WTC11 (cell line): ENCODE data around the gene TRPM4. TPM values are rescaled to one million over a fixed set of nuclear protein-coding genes. Genes with fewer than 3 reads are reported as not detected.
A peak's percentile ranks its signal among the peaks of the same experiment; 100 is the strongest.

Experiments used
- ATAC-seq: fragments of 200-7000 bp; cut with Tn5 transposase; 2 replicates; pipeline ENCODE4 v1.10.0; 2021; ENCODE audit warnings: mild to moderate bottlenecking, moderate library complexity
- CTCF ChIA-PET: fragments of 300-600 bp; sonication (Branson Sonifier 250); formaldehyde crosslinking; loops from one replicate; lab custom pipeline; 2021; ENCODE audit warnings: antibody characterized with exemption; lab: Charles Lee
- POLR2A ChIA-PET: fragments of 350-600 bp; sonication (Branson Sonifier 250); formaldehyde crosslinking; loops from one replicate; lab custom pipeline; 2021; ENCODE audit warnings: antibody characterized with exemption; lab: Charles Lee
- DNase-seq: peaks from one replicate; pipeline ENCODE4 v3.0.0; 2021; ENCODE audit warnings: low spot score
- H3K27ac Mint-ChIP-seq: 2 replicates; pipeline ENCODE4 v1.8.0; 2021; ENCODE audit warnings: mixed read lengths
- H3K27me3 Mint-ChIP-seq: 2 replicates; pipeline ENCODE4 v1.8.0; 2021; ENCODE audit warnings: low read depth, mild to moderate bottlenecking, moderate library complexity, mixed read lengths
- H3K36me3 Mint-ChIP-seq: 2 replicates; pipeline ENCODE4 v1.8.0; 2021; ENCODE audit warnings: mixed read lengths
- H3K4me1 Mint-ChIP-seq: 2 replicates; pipeline ENCODE4 v1.8.0; 2022; ENCODE audit warnings: mixed read lengths
- H3K4me3 Mint-ChIP-seq: 2 replicates; pipeline ENCODE4 v1.8.0; 2021; ENCODE audit warnings: mild to moderate bottlenecking, moderate library complexity, mixed read lengths
- H3K9me3 Mint-ChIP-seq: 2 replicates; pipeline ENCODE4 v1.8.0; 2021; ENCODE audit warnings: mixed read lengths
- E2F1 ChIP-seq: sonication (generic); formaldehyde crosslinking; IDR thresholded peaks from 2 replicates; pipeline ENCODE4 v1.8.0; 2022; ENCODE audit warnings: mild to moderate bottlenecking, missing genetic modification reagents
- GRHL2 ChIP-seq: fragments of 250-450 bp; sonication (Bioruptor Pico); IDR thresholded peaks from 2 replicates; pipeline ENCODE4 v1.8.0; 2022; ENCODE audit warnings: mild to moderate bottlenecking, moderate library complexity; ENCODE audit not compliant: insufficient replicate concordance, severe bottlenecking
- PRRX2 ChIP-seq: fragments of 250-450 bp; sonication (Bioruptor Pico); IDR thresholded peaks from 2 replicates; pipeline ENCODE4 v1.8.0; 2021; ENCODE audit warnings: mild to moderate bottlenecking
- SOX15 ChIP-seq: fragments of 250-450 bp; sonication (Bioruptor Pico); IDR thresholded peaks from 2 replicates; pipeline ENCODE4 v1.9.0; 2021; ENCODE audit warnings: mild to moderate bottlenecking
- ZBTB21 ChIP-seq: sonication (generic); formaldehyde crosslinking; IDR thresholded peaks from 2 replicates; pipeline ENCODE4 v1.8.1; 2023; ENCODE audit warnings: mild to moderate bottlenecking, missing genetic modification reagents, borderline replicate concordance
- ZBTB43 ChIP-seq: sonication (generic); formaldehyde crosslinking; IDR thresholded peaks from 2 replicates; pipeline ENCODE4 v1.8.1; 2023; ENCODE audit warnings: mild to moderate bottlenecking, missing genetic modification reagents
- ZNF263 ChIP-seq: sonication (generic); formaldehyde crosslinking; IDR thresholded peaks from 2 replicates; pipeline ENCODE4 v1.8.1; 2022; ENCODE audit warnings: low read depth, mild to moderate bottlenecking, moderate library complexity, missing genetic modification reagents
- total RNA-seq: library from RNA; stranded (reverse); gene quantifications from 3 replicates; pipeline ENCODE4 v1.2.3, GENCODE V29; 2021
- TF ChIP-seq, protein P1 (sequence below): sonication (generic); formaldehyde crosslinking; conservative IDR thresholded peaks from 2 replicates; pipeline ENCODE4 v1.8.1; 2023; ENCODE audit warnings: mild to moderate bottlenecking, low read depth, missing genetic modification reagents, moderate library complexity
- TF ChIP-seq, protein P2 (sequence below): sonication (generic); formaldehyde crosslinking; IDR thresholded peaks from 2 replicates; pipeline ENCODE4 v1.8.1; 2022; ENCODE audit warnings: low read depth, mild to moderate bottlenecking, moderate library complexity, missing genetic modification reagents, borderline replicate concordance
- TF ChIP-seq, protein P3 (sequence below): sonication (generic); formaldehyde crosslinking; IDR thresholded peaks from 2 replicates; pipeline ENCODE4 v1.8.1; 2023; ENCODE audit warnings: mild to moderate bottlenecking, missing genetic modification reagents, moderate library complexity
- TF ChIP-seq, protein P4 (sequence below): fragments of 250-450 bp; sonication (Bioruptor Pico); IDR thresholded peaks from 2 replicates; pipeline ENCODE4 v1.9.0; 2021; ENCODE audit warnings: mild to moderate bottlenecking, borderline replicate concordance
- TF ChIP-seq, protein P5 (sequence below): sonication (generic); formaldehyde crosslinking; IDR thresholded peaks from 2 replicates; pipeline ENCODE4 v1.8.1; 2022; ENCODE audit warnings: mild to moderate bottlenecking, moderate library complexity, missing genetic modification reagents
- TF ChIP-seq, protein P6 (sequence below): sonication (generic); formaldehyde crosslinking; IDR thresholded peaks from 2 replicates; pipeline ENCODE4 v1.8.0; 2023; ENCODE audit warnings: missing genetic modification reagents, mild to moderate bottlenecking, borderline replicate concordance

Gene TRPM4
- total RNA-seq, 1 experiment from 2014 or later: 15.5 TPM

GRCh38 chr19:49136771-49137171, 20.8 kb upstream of the TRPM4 start:
- TF ChIP-seq PRRX2 (CRISPR knock-in tag) (no peak), ZBTB43 (CRISPR knock-in tag) (no peak)
- peak overlapping the region; percentile 6; the same call in 1 of the 2 replicates for H3K27ac Mint-ChIP-seq
- no peaks in the 10 kb centered on the region for H3K9me3 Mint-ChIP-seq
- POLR2A ChIA-PET: no interaction called here
- peaks cover 30% of the 10 kb centered on the region for H3K36me3 Mint-ChIP-seq
- peaks cover 52% of the 10 kb centered on the region for H3K27me3 Mint-ChIP-seq
- peaks cover 27% of the 10 kb centered on the region for H3K4me1 Mint-ChIP-seq
- no peak for DNase-seq
- CTCF ChIA-PET: interaction anchor here (0.6 to 3.1 kb wide), 6 partner anchors 9 to 118 kb away, joined by 3 to 6 read pairs (median 4); no protein-coding TSS in a partner anchor
- no peak overlapping the region for H3K4me3 Mint-ChIP-seq
- no peak for ATAC-seq

GRCh38 chr19:49140951-49141350, 16.6 kb upstream of the TRPM4 start:
- Mint-ChIP-seq H3K36me3 (peaks cover 11% of the 10 kb centered on the region), H3K27ac (no peak overlapping the region; the same call in 1 of the 2 replicates), H3K4me3 (peak overlapping the region; percentile 15), H3K4me1 (peaks cover 22% of the 10 kb centered on the region), H3K9me3 (no peaks in the 10 kb centered on the region), H3K27me3 (peaks cover 35% of the 10 kb centered on the region)
- ATAC-seq (no peak), DNase-seq (no peak)
- POLR2A ChIA-PET: interaction anchor here (0.7 kb wide), 1 partner anchor 218 kb away, joined by 3 read pairs; no protein-coding TSS in a partner anchor
- CTCF ChIA-PET: interaction anchor here (0.7 to 2.9 kb wide), 3 partner anchors 43 to 85 kb away, joined by 3 to 12 read pairs (median 10); no protein-coding TSS in a partner anchor
- TF ChIP-seq, protein P1, sequence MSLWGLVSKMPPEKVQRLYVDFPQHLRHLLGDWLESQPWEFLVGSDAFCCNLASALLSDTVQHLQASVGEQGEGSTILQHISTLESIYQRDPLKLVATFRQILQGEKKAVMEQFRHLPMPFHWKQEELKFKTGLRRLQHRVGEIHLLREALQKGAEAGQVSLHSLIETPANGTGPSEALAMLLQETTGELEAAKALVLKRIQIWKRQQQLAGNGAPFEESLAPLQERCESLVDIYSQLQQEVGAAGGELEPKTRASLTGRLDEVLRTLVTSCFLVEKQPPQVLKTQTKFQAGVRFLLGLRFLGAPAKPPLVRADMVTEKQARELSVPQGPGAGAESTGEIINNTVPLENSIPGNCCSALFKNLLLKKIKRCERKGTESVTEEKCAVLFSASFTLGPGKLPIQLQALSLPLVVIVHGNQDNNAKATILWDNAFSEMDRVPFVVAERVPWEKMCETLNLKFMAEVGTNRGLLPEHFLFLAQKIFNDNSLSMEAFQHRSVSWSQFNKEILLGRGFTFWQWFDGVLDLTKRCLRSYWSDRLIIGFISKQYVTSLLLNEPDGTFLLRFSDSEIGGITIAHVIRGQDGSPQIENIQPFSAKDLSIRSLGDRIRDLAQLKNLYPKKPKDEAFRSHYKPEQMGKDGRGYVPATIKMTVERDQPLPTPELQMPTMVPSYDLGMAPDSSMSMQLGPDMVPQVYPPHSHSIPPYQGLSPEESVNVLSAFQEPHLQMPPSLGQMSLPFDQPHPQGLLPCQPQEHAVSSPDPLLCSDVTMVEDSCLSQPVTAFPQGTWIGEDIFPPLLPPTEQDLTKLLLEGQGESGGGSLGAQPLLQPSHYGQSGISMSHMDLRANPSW (CRISPR knock-in tag): no peak
- TF ChIP-seq ZBTB43 (CRISPR knock-in tag): no peak
- no peak for TF ChIP-seq ZBTB21 (CRISPR knock-in tag)
- TF ChIP-seq GRHL2: no peak
- TF ChIP-seq, protein P2, sequence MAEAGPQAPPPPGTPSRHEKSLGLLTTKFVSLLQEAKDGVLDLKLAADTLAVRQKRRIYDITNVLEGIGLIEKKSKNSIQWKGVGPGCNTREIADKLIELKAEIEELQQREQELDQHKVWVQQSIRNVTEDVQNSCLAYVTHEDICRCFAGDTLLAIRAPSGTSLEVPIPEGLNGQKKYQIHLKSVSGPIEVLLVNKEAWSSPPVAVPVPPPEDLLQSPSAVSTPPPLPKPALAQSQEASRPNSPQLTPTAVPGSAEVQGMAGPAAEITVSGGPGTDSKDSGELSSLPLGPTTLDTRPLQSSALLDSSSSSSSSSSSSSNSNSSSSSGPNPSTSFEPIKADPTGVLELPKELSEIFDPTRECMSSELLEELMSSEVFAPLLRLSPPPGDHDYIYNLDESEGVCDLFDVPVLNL (CRISPR knock-in tag): no peak
- TF ChIP-seq E2F1 (CRISPR knock-in tag): no peak
- TF ChIP-seq ZNF263 (CRISPR knock-in tag): no peak
- TF ChIP-seq, protein P3, sequence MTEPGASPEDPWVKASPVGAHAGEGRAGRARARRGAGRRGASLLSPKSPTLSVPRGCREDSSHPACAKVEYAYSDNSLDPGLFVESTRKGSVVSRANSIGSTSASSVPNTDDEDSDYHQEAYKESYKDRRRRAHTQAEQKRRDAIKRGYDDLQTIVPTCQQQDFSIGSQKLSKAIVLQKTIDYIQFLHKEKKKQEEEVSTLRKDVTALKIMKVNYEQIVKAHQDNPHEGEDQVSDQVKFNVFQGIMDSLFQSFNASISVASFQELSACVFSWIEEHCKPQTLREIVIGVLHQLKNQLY: no peak
- TF ChIP-seq, protein P4, sequence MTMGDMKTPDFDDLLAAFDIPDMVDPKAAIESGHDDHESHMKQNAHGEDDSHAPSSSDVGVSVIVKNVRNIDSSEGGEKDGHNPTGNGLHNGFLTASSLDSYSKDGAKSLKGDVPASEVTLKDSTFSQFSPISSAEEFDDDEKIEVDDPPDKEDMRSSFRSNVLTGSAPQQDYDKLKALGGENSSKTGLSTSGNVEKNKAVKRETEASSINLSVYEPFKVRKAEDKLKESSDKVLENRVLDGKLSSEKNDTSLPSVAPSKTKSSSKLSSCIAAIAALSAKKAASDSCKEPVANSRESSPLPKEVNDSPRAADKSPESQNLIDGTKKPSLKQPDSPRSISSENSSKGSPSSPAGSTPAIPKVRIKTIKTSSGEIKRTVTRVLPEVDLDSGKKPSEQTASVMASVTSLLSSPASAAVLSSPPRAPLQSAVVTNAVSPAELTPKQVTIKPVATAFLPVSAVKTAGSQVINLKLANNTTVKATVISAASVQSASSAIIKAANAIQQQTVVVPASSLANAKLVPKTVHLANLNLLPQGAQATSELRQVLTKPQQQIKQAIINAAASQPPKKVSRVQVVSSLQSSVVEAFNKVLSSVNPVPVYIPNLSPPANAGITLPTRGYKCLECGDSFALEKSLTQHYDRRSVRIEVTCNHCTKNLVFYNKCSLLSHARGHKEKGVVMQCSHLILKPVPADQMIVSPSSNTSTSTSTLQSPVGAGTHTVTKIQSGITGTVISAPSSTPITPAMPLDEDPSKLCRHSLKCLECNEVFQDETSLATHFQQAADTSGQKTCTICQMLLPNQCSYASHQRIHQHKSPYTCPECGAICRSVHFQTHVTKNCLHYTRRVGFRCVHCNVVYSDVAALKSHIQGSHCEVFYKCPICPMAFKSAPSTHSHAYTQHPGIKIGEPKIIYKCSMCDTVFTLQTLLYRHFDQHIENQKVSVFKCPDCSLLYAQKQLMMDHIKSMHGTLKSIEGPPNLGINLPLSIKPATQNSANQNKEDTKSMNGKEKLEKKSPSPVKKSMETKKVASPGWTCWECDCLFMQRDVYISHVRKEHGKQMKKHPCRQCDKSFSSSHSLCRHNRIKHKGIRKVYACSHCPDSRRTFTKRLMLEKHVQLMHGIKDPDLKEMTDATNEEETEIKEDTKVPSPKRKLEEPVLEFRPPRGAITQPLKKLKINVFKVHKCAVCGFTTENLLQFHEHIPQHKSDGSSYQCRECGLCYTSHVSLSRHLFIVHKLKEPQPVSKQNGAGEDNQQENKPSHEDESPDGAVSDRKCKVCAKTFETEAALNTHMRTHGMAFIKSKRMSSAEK (CRISPR knock-in tag): no peak
- TF ChIP-seq, protein P5, sequence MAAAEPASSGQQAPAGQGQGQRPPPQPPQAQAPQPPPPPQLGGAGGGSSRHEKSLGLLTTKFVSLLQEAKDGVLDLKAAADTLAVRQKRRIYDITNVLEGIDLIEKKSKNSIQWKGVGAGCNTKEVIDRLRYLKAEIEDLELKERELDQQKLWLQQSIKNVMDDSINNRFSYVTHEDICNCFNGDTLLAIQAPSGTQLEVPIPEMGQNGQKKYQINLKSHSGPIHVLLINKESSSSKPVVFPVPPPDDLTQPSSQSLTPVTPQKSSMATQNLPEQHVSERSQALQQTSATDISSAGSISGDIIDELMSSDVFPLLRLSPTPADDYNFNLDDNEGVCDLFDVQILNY (CRISPR knock-in tag): no peak
- no peak for TF ChIP-seq SOX15 (CRISPR knock-in tag)
- TF ChIP-seq, protein P6, sequence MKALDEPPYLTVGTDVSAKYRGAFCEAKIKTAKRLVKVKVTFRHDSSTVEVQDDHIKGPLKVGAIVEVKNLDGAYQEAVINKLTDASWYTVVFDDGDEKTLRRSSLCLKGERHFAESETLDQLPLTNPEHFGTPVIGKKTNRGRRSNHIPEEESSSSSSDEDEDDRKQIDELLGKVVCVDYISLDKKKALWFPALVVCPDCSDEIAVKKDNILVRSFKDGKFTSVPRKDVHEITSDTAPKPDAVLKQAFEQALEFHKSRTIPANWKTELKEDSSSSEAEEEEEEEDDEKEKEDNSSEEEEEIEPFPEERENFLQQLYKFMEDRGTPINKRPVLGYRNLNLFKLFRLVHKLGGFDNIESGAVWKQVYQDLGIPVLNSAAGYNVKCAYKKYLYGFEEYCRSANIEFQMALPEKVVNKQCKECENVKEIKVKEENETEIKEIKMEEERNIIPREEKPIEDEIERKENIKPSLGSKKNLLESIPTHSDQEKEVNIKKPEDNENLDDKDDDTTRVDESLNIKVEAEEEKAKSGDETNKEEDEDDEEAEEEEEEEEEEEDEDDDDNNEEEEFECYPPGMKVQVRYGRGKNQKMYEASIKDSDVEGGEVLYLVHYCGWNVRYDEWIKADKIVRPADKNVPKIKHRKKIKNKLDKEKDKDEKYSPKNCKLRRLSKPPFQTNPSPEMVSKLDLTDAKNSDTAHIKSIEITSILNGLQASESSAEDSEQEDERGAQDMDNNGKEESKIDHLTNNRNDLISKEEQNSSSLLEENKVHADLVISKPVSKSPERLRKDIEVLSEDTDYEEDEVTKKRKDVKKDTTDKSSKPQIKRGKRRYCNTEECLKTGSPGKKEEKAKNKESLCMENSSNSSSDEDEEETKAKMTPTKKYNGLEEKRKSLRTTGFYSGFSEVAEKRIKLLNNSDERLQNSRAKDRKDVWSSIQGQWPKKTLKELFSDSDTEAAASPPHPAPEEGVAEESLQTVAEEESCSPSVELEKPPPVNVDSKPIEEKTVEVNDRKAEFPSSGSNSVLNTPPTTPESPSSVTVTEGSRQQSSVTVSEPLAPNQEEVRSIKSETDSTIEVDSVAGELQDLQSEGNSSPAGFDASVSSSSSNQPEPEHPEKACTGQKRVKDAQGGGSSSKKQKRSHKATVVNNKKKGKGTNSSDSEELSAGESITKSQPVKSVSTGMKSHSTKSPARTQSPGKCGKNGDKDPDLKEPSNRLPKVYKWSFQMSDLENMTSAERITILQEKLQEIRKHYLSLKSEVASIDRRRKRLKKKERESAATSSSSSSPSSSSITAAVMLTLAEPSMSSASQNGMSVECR (CRISPR knock-in tag): no peak
